Measurements from ENCODE around the gene BSDC1.

DNA sequence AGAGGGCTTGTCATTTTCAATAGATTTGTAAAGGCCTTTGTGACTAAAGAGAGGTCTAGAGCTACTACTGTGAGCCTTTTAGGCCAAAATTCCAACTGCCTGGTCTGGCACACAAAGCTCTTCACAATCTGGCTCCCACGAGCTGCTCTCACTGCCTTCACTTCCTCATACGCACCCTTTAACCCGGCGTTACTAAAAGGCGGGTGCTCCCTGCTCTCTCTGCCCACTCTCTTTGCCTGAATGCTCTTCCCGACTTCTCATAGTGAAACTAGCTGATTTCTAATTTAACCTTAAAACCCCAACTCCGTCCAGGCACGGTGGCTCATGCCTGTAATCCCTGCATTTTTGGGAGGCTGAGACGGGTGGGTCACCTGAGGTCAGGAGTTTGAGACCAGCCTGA lies 14.2 kb downstream of the BSDC1 start:
- TF ChIP-seq, protein P1, sequence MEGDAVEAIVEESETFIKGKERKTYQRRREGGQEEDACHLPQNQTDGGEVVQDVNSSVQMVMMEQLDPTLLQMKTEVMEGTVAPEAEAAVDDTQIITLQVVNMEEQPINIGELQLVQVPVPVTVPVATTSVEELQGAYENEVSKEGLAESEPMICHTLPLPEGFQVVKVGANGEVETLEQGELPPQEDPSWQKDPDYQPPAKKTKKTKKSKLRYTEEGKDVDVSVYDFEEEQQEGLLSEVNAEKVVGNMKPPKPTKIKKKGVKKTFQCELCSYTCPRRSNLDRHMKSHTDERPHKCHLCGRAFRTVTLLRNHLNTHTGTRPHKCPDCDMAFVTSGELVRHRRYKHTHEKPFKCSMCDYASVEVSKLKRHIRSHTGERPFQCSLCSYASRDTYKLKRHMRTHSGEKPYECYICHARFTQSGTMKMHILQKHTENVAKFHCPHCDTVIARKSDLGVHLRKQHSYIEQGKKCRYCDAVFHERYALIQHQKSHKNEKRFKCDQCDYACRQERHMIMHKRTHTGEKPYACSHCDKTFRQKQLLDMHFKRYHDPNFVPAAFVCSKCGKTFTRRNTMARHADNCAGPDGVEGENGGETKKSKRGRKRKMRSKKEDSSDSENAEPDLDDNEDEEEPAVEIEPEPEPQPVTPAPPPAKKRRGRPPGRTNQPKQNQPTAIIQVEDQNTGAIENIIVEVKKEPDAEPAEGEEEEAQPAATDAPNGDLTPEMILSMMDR (IDR thresholded peaks at IDR 0.05): no peak
- TF ChIP-seq POLR2AphosphoS5 (IDR thresholded peaks at IDR 0.05): no peak
- TF ChIP-seq POLR2A (IDR thresholded peaks at IDR 0.05): no peak

Measured in stomach (tissue), 4 donors.